AG09309 (cell line): ENCODE data around the gene C3orf38.

ENCODE experiments used
- DNase-seq: peaks from one replicate; pipeline ENCODE4 v3.0.0-alpha.2; 2010; ENCODE audit warnings: low read depth
- H3K4me3 ChIP-seq: 2 replicates; pipeline ENCODE4 v1.5.1; 2011; ENCODE audit warnings: mild to moderate bottlenecking, low read depth, low read length, moderate library complexity; ENCODE audit not compliant: control insufficient read depth
- CTCF ChIP-seq: IDR thresholded peaks from 2 replicates; pipeline ENCODE4 v1.5.1; 2011; ENCODE audit warnings: mild to moderate bottlenecking, low read depth, low read length, inconsistent platforms; ENCODE audit not compliant: insufficient read depth, control insufficient read depth; ENCODE audit errors: missing control alignments

C3orf38 gene

GRCh38 chr3:88188436-88188835 lies 38.7 kb downstream of the C3orf38 start:
- no peak overlapping the region for H3K4me3 ChIP-seq
- TF ChIP-seq CTCF: no peak

GRCh38 chr3:88189361-88189810 lies 39.6 kb downstream of the C3orf38 start:
- DNase-seq: no peak
- H3K4me3 ChIP-seq: no peak overlapping the region
- no peak for TF ChIP-seq CTCF

More at GRCh38 chr3:88188436-88188835, 38.7 kb downstream of the C3orf38 start:
- no peak for DNase-seq

- TF ChIP-seq CTCF: no peak
- no peak for DNase-seq
Observed at GRCh38 chr3:88191872-88192409, 42.2 kb downstream of the C3orf38 start.

GRCh38 chr3:88192631-88193030 lies 42.9 kb downstream of the C3orf38 start:
- TF ChIP-seq CTCF: no peak
- no peak overlapping the region for H3K4me3 ChIP-seq
- no peak for DNase-seq

More at GRCh38 chr3:88191872-88192409, 42.2 kb downstream of the C3orf38 start:
- no peak overlapping the region for H3K4me3 ChIP-seq

- no peak overlapping the region for H3K4me3 ChIP-seq
- no peak for TF ChIP-seq CTCF
Observed at GRCh38 chr3:88195951-88196434, 46.2 kb downstream of the C3orf38 start.

GRCh38 chr3:88198121-88198520 lies 48.4 kb downstream of the C3orf38 start:
- DNase-seq: no peak
- H3K4me3 ChIP-seq: no peak overlapping the region
- TF ChIP-seq CTCF: no peak

More at GRCh38 chr3:88195951-88196434, 46.2 kb downstream of the C3orf38 start:
- DNase-seq: no peak
